Activated CD8-positive, alpha-beta T cell treated with anti-CD3 and anti-CD28 coated beads for 36 hours (primary cell): ENCODE data around the gene CD6. TPM values are rescaled to one million over a fixed set of nuclear protein-coding genes. Genes with fewer than 3 reads are reported as not detected.
"Not testable (repeated sequence)": the region's sequence is repeated elsewhere in the genome, so short reads cannot be mapped to it uniquely, and the experiment has no call there.

Experiments
- ATAC-seq: fragments of 200-7000 bp; cut with Tn5 transposase; one replicate; pipeline ENCODE4 v1.10.0; 2021; ENCODE audit warnings: mild to moderate bottlenecking, moderate library complexity
- CTCF ChIA-PET: fragments of 350-600 bp; sonication (Branson Sonifier 250); formaldehyde crosslinking; loops from one replicate; lab custom pipeline; 2021; ENCODE audit warnings: antibody characterized with exemption; lab: Charles Lee
- POLR2A ChIA-PET: fragments of 350-600 bp; sonication (Branson Sonifier 250); formaldehyde crosslinking; loops from one replicate; lab custom pipeline; 2021; ENCODE audit warnings: antibody characterized with exemption; lab: Charles Lee
- DNase-seq: peaks from one replicate; pipeline ENCODE4 v3.0.0-alpha.2; 2020
- H3K27ac Mint-ChIP-seq: one replicate; pipeline ENCODE4 v1.8.0; 2021; ENCODE audit warnings: mild to moderate bottlenecking, mixed read lengths
- H3K27me3 Mint-ChIP-seq: one replicate; pipeline ENCODE4 v1.8.0; 2021; ENCODE audit warnings: mixed read lengths
- H3K36me3 Mint-ChIP-seq: one replicate; pipeline ENCODE4 v1.8.0; 2021; ENCODE audit warnings: low read depth, mixed read lengths
- H3K4me1 Mint-ChIP-seq: one replicate; pipeline ENCODE4 v1.8.0; 2021; ENCODE audit warnings: low read depth, mixed read lengths
- H3K4me3 Mint-ChIP-seq: one replicate; pipeline ENCODE4 v1.8.0; 2021; ENCODE audit warnings: mild to moderate bottlenecking, moderate library complexity, mixed read lengths
- H3K9me3 Mint-ChIP-seq: one replicate; pipeline ENCODE4 v1.8.0; 2021; ENCODE audit warnings: mixed read lengths
- intact Hi-C: fragments of 100-400 bp; cut with micrococcal nuclease; formaldehyde crosslinking; loops from one replicate; pipeline ENCODE4 v1.10.0; 2022
- total RNA-seq, 2 experiments: library from RNA; stranded (reverse); gene quantifications; one replicate each; pipeline ENCODE4 v1.2.3, GENCODE V29; 2021
- TF ChIP-seq, protein P1 (sequence below): fragments of 200-600 bp; IDR thresholded peaks from one replicate; pipeline ENCODE4 v1.8.0; 2022; ENCODE audit warnings: antibody characterized with exemption, mild to moderate bottlenecking

Gene CD6
- total RNA-seq, 2 experiments from 2014 or later = 196 to 201 TPM

DNA sequence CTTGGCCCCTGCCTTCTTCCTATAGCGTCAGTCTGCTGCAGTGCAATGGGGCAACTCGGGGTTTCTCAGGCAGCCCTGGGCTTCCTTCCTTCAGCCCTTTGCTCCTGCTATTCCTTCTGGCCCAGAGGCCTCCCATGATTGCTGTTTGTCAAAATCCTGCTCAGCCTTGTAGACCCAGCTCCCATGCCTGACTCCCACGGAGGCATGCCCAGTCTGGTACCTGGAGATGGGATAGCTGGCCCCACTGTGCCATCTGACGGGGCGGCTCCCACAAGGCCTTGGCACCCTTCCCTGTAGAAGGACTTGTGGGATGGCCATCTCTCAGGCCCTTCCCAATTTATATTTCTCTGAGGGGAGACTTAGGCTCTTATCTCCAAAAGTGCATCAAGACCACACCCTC lies 590 bp upstream of the CD6 start:
- POLR2A ChIA-PET = interaction anchor here (0.6 to 1.8 kb wide), 14 partner anchors 14 to 141 kb away, joined by 3 to 9 read pairs (median 4); partner anchors contain the start of genes CD5 and TMEM109

DNA sequence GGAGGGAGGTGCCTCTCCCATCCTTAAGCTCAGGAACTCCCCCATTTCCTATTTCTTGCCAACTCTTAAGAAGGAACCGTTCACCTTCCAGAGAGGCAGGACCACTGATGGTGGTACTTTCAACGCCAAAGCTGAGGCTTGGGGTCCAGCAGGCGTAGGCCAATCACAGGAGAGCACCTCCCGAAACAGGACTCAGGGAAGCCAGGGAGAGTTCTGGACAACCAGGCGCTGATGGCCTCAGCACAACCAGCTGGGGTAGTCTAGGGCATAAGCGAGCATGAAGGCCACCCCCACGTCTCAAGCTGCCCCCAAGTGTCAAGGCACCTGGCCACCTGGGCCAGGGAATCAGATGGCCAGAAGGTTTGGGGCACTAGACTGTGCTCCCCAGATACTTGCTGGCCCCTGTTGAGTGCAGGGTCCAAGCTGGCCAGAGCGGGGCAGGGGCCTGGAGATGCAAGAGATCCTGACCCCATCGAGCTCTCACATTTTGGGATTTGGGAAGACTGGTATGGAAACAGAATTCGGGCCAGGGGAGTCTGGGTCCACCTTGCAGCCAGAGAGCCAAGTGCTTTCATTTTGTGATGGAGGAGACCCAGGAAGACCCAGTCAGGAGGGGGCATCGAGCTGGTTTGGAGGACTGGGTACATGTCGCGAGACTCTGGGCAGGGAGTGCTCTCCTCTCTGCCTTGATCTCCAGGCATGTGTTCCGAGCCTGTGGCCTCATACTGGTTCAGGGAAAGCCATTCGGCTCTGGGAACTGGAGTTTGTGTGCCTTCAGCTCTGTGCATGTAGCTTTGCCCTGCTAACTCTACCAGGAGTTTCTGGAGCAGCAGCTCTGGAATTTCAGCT lies 926 bp downstream of the CD6 start:
- POLR2A ChIA-PET = interaction anchor here (0.9 to 1.8 kb wide), 12 partner anchors 18 to 143 kb away, joined by 3 to 9 read pairs (median 4); partner anchors contain the start of genes CD5 and TMEM109
- Mint-ChIP-seq H3K27ac (peak overlapping the region; percentile 100), H3K27me3 (no peaks in the 10 kb centered on the region), H3K36me3 (peaks cover 49% of the 10 kb centered on the region), H3K4me3 (peak overlapping the region; percentile 83), H3K9me3 (peaks cover 4% of the 10 kb centered on the region), H3K4me1 (peaks cover 29% of the 10 kb centered on the region)
- peak; percentile 28 for ATAC-seq
- intact Hi-C loops = no loop called here
- peak; percentile 64 for DNase-seq
- TF ChIP-seq, protein P1, sequence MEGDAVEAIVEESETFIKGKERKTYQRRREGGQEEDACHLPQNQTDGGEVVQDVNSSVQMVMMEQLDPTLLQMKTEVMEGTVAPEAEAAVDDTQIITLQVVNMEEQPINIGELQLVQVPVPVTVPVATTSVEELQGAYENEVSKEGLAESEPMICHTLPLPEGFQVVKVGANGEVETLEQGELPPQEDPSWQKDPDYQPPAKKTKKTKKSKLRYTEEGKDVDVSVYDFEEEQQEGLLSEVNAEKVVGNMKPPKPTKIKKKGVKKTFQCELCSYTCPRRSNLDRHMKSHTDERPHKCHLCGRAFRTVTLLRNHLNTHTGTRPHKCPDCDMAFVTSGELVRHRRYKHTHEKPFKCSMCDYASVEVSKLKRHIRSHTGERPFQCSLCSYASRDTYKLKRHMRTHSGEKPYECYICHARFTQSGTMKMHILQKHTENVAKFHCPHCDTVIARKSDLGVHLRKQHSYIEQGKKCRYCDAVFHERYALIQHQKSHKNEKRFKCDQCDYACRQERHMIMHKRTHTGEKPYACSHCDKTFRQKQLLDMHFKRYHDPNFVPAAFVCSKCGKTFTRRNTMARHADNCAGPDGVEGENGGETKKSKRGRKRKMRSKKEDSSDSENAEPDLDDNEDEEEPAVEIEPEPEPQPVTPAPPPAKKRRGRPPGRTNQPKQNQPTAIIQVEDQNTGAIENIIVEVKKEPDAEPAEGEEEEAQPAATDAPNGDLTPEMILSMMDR = no peak
- CTCF ChIA-PET = interaction anchor here (0.8 to 3.1 kb wide), 9 partner anchors 9 to 213 kb away, joined by 3 to 22 read pairs (median 4); partner anchors contain the start of genes PRPF19 and SLC15A3

More for the DNA sequence above, 590 bp upstream of the CD6 start:
- H3K36me3 Mint-ChIP-seq = peaks cover 36% of the 10 kb centered on the region
- CTCF ChIA-PET = interaction anchor here (0.8 to 3.1 kb wide), 15 partner anchors 8 to 189 kb away, joined by 3 to 22 read pairs (median 5); partner anchors contain the start of gene SLC15A3
- H3K27me3 Mint-ChIP-seq = no peaks in the 10 kb centered on the region
- DNase-seq (no peak), ATAC-seq (no peak)
- H3K4me1 Mint-ChIP-seq = peaks cover 16% of the 10 kb centered on the region
- intact Hi-C loops = loop anchor here (1.0 kb wide), 1 partner anchor 158 kb away; no protein-coding TSS in a partner anchor
- peak overlapping the region; percentile 100 for H3K27ac Mint-ChIP-seq
- TF ChIP-seq, protein P1 = no peak
- H3K4me3 Mint-ChIP-seq = peak overlapping the region; percentile 83
- peaks cover 4% of the 10 kb centered on the region for H3K9me3 Mint-ChIP-seq

DNA sequence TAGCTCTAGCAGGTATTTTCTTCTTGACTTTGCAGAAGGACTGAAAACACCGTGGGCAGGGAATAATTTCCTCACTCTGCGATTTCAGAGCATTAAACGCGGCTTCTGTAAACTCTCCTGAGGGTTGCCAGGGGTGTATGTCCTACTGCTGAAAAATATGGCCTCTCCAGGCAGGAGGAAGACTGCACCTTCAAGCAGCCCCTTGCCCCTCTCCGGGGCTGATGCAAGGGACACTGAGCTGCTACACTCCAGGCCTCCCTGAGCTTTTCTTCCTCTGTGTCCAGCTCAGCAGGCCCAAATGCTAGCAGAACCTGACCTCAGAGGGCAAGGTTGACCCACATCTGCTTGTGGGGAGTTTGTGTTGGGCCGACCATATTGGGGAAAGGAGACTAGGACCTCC lies 2.2 kb downstream of the CD6 start:
- DNase-seq = no peak
- Mint-ChIP-seq H3K4me3 (peak overlapping the region; percentile 83), H3K27me3 (no peaks in the 10 kb centered on the region), H3K27ac (peak overlapping the region; percentile 100), H3K9me3 (no peaks in the 10 kb centered on the region), H3K4me1 (peaks cover 41% of the 10 kb centered on the region), H3K36me3 (peaks cover 57% of the 10 kb centered on the region)
- no peak for ATAC-seq
- TF ChIP-seq, protein P1 = no peak
- ChIA-PET CTCF (no interaction called here), POLR2A (interaction anchor here (0.6 to 1.3 kb wide), 3 partner anchors 9 to 73 kb away, joined by 3 to 6 read pairs (median 4); no protein-coding TSS in a partner anchor)
- intact Hi-C loops = loop anchor here (2.0 kb wide), 1 partner anchor 15 kb away; no protein-coding TSS in a partner anchor

DNA sequence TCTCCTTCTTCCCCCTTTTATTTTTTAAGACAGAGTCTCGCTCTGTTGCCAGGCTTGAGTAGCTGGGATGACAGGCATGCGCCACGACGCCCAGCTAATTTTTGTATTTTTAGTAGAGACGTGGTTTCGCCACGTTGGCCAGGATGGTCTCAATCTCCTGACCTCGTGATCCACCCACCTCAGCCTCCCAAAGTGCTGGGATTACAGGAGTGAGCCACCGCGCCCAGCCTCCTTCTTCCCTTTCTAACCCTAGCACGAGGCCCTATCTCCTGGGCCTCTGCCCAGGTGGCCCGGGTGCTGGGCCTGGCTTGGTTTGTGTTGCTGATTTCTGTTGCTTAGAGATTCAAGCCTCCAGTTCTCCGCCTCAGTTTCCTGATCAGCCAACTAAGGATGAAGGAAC lies 2.8 kb downstream of the CD6 start:
- ChIA-PET CTCF (interaction anchor here (1.0 kb wide), 1 partner anchor 213 kb away, joined by 3 read pairs; no protein-coding TSS in a partner anchor), POLR2A (interaction anchor here (0.6 to 1.4 kb wide), 6 partner anchors 9 to 160 kb away, joined by 3 to 6 read pairs (median 4); no protein-coding TSS in a partner anchor)
- Mint-ChIP-seq H3K4me1 (peaks cover 47% of the 10 kb centered on the region), H3K36me3 (peaks cover 61% of the 10 kb centered on the region), H3K4me3 (peak overlapping the region; percentile 83), H3K27ac (peak overlapping the region; percentile 100)
- H3K27me3 Mint-ChIP-seq, DNase-seq, H3K9me3 Mint-ChIP-seq, ATAC-seq: not testable (repeated sequence)
- intact Hi-C loops = loop anchor here (2.0 kb wide), 1 partner anchor 14 kb away; no protein-coding TSS in a partner anchor

DNA sequence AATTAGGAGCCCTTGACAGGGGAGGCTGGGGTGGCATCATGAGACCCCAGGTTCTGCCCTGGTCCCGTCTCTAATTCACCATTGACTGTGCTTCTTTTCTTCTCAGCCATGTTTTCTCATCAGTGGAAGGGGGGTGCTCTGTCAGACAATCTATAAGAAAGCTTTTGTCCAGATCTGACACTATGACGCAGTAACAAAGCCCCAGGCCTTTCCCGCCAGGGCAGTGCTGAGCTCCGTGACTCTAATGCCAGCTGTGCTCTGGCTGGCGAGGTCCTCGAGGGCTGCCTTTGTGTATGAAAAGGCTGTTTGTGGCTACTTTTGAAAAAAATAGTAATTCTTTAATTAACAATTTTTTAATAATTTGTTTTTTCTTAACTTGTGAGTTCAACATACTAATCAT lies 3.2 kb downstream of the CD6 start:
- H3K9me3 Mint-ChIP-seq = no peaks in the 10 kb centered on the region
- H3K27ac Mint-ChIP-seq = peak overlapping the region; percentile 100
- CTCF ChIA-PET = interaction anchor here (1.0 kb wide), 1 partner anchor 212 kb away, joined by 3 read pairs; no protein-coding TSS in a partner anchor
- intact Hi-C loops = loop anchor here (2.0 kb wide), 1 partner anchor 14 kb away; no protein-coding TSS in a partner anchor
- peaks cover 62% of the 10 kb centered on the region for H3K36me3 Mint-ChIP-seq
- H3K4me3 Mint-ChIP-seq = peak overlapping the region; percentile 83
- no peaks in the 10 kb centered on the region for H3K27me3 Mint-ChIP-seq
- DNase-seq (peak; percentile 61), ATAC-seq (no peak)
- POLR2A ChIA-PET = interaction anchor here (0.7 to 1.4 kb wide), 8 partner anchors 8 to 159 kb away, joined by 3 to 8 read pairs (median 3); no protein-coding TSS in a partner anchor
- H3K4me1 Mint-ChIP-seq = peaks cover 49% of the 10 kb centered on the region
- TF ChIP-seq, protein P1 = no peak
